Cerebellar nuclear complex (tissue), 1 donor: ENCODE results near the gene RPH3AL.
"Not testable (repeated sequence)": the region's sequence is repeated elsewhere in the genome, so short reads cannot be mapped to it uniquely, and the experiment has no call there.

Experiments
- DNase-seq, 2 experiments: peaks; one replicate each; lab custom pipeline; 2025; lab: John Stamatoyannopoulos, UW

The RPH3AL gene

GRCh38 chr17:379531-380465 is 27.2 kb upstream of the RPH3AL start:
- no peak for DNase-seq

GRCh38 chr17:378068-378467 is 25.5 kb upstream of the RPH3AL start:
- no peak for DNase-seq

- DNase-seq = no peak
Measured at GRCh38 chr17:376936-377863, 24.6 kb upstream of the RPH3AL start.

GRCh38 chr17:373613-374230 is 21.1 kb upstream of the RPH3AL start:
- DNase-seq = no peak

GRCh38 chr17:372157-373152 is 19.8 kb upstream of the RPH3AL start:
- no peak for DNase-seq

GRCh38 chr17:371583-371982 is 19.0 kb upstream of the RPH3AL start:
- no peak for DNase-seq

GRCh38 chr17:367656-368055 is 15.0 kb upstream of the RPH3AL start:
- not testable (repeated sequence) for DNase-seq

GRCh38 chr17:366657-367615 is 14.3 kb upstream of the RPH3AL start:
- DNase-seq = not testable (repeated sequence)

- DNase-seq = no peak
Measured at GRCh38 chr17:364766-365165, 12.2 kb upstream of the RPH3AL start.

- DNase-seq = no peak
Measured at GRCh38 chr17:364308-364707, 11.7 kb upstream of the RPH3AL start.

GRCh38 chr17:362721-363120 is 10.1 kb upstream of the RPH3AL start:
- DNase-seq = no peak

GRCh38 chr17:360092-360750 is 7.6 kb upstream of the RPH3AL start:
- DNase-seq = no peak

- no peak for DNase-seq
Measured at GRCh38 chr17:358491-359151, 6.0 kb upstream of the RPH3AL start.

- no peak for DNase-seq
Measured at GRCh38 chr17:357644-358043, 5.0 kb upstream of the RPH3AL start.

- no peak for DNase-seq
Measured at GRCh38 chr17:356671-357434, 4.2 kb upstream of the RPH3AL start.

- DNase-seq = no peak
Measured at GRCh38 chr17:354651-355556, 2.3 kb upstream of the RPH3AL start.

GRCh38 chr17:353838-354234 is 1.2 kb upstream of the RPH3AL start:
- DNase-seq = no peak
